HG03354 (cell line): Measurements from ENCODE around the gene PSD.

Experiments
- ATAC-seq: cut with Tn5 transposase; IDR thresholded peaks from one replicate; pipeline ENCODE4 v1.9.1; 2021; ENCODE audit warnings: mild to moderate bottlenecking; ENCODE audit not compliant: unreplicated experiment, poor library complexity, severe bottlenecking

PSD gene

GRCh38 chr10:102395400-102396316, 22.9 kb downstream of the PSD start, which contains the start of gene NFKB2:
TSS of gene NFKB2 (plus strand) at chr10:102395705. CDS start at chr10:102395960, 255 bp downstream.
- peak; percentile 37 for ATAC-seq

DNA sequence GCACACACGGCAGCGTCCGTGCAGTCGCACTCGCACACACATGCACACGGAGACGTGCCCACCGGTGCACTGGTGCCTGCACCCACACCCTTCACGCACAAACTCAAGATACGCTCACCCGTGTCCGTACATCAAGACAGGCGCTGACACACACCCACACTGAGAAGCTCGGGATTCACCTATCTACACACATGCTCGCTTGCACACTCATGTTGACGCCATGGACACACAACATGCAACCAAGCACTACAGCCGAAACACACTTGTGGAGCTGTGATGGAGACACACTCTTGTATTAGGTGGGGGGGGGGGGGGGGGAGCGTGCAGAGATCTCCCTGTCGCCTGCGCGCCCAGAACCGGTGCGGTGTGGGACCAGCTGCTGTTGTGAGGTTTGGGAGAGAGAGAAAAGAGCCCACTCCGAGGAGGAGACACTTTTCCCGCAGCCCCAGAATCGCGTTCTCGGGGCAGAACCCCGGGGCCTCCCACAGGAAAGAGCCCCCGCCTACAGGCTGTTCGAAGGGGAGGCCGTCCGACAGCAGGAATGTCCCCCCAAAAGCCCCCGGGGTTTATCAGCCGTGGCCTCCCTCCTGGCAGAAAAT, 23.7 kb downstream of the PSD start:
- ATAC-seq, result peak; percentile 3

DNA sequence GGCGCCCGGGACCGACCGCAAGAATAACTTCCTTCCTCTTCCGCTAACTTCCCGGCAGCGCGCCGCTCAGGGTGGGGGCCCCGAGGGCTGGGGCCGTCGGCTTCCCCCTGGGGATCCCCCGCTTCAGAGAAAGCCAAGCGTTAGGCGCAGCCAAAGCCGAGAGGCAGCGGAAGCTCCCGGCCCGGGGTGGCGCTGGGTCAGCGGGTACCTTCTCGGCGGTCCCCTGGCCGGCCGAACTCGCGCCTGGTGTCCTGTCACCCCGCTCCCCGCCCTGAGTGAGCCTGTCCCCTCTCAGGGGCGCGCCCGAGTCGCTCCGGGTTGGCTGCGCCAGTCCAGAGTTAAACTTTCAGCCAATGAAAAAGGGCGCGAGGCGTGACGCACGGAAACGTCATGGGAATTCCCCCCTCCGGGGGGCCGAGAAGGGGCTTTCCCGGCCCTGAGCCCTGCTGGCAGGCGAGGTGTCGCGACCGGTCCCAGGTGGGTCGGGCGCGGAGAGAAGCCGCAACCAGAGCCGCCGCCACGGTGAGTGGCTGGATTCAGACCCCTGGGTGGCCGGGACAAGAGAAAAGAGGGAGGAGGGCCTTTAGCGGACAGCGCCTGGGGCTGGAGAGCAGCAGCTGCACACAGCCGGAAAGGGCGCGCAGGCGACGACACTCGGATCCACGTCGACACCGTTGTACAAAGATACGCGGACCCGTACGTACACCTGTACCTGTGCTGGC, 24.3 kb downstream of the PSD start:
- ATAC-seq, result peak; percentile 83

DNA sequence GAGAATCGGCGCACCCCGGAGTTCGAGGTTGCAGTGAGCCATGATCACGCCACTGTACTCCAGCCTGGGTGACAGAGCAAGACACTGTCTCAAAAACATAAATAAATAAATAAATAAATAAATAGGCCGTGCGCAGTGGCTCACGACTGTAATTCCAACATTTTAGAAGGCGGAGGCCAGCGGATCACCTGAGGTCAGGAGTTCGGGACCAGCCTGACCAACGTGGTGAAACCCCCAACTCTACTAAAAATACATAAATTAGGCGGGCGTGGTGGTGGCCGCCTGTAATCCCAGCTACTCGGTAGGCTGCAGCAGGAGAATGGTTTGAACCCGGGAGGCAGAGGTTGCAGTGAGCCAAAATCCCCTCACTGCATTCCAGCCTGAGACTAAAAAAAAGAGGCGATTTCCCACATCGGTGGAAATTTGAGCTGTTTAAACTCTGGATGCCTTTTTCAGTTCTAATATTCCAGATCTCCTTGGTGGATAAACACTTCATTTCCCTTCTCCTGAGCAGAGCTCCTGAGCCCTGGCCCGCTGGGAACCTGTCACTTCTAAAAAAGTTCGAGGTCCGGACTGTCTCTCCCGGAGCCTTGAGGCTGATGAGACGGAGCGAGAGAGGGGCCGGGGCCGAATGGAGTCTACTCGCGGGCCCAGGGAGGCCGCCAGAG, 25.0 kb downstream of the PSD start:
- ATAC-seq, result no peak

- ATAC-seq, result no peak
These were observed 26.3 kb downstream of the PSD start for GRCh38 chr10:102392306-102392705.

DNA sequence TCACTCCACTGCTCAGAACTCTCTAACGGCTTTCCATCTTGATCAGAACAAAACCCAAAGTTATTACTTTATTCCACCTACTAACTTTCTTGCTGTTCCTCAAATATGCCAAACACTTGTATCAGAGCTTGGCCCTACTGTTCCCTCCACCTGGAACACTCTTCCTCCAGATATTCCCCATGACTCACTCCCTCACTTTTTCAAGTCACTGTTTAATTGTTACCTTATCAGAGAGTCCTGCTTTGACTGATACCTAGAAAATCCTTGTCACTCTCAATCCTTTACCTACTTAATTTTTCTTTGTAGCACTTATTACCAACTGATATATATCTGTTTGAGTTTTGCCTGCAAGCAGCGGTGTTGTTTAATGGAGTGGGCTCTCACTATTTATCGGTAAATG, 28.7 kb downstream of the PSD start:
- no peak for ATAC-seq

GRCh38 chr10:102384606-102385429, 33.8 kb downstream of the PSD start:
- ATAC-seq, result no peak

- ATAC-seq, result no peak
These were observed 34.5 kb downstream of the PSD start for GRCh38 chr10:102384053-102384452.

GRCh38 chr10:102382871-102383270, 35.7 kb downstream of the PSD start:
- ATAC-seq, result no peak

- ATAC-seq, result no peak
These were observed 36.6 kb downstream of the PSD start for GRCh38 chr10:102381983-102382382.

- ATAC-seq, result no peak
These were observed 39.2 kb downstream of the PSD start for GRCh38 chr10:102379383-102379782.

- ATAC-seq, result no peak
These were observed 41.7 kb downstream of the PSD start for GRCh38 chr10:102376901-102377300.

DNA sequence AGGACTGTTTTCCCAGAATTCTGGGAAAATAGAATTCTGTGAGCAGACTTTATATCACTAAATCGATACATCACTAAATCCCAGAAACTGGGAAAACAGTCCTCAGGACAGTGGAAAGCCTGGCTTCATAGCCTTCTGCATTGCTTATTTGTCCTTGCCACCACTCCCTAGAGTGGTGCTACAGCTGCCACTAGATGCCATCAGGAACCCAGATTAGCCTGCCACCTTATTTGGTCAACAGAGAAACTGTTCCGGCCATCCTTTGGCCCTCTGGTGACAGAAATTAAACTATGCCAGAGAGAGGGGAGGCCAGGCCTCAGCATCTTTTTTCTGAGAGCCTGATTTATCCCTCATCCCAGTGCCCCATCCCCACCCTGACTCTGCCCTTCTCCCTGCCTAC, 42.7 kb downstream of the PSD start:
- no peak for ATAC-seq

- no peak for ATAC-seq
These were observed 43.3 kb downstream of the PSD start for GRCh38 chr10:102375250-102375649.

DNA sequence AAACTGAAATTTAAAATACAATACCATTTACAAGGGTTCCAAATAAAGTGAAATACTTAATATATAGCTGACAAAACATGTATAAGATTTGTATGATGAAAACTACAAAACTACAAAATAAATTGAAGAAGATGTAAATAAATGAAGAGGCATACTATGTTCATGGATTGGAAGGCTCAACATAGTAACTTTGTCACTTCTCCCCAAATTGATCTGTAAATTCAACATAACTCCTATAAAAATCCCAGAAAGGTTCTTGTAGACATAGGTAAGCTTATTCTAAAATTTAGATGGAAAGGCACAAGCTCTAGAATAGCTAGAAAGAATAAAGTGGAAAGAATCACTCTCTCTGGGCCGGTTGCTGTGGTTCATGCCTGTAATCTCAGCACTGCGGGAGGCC, 47.3 kb downstream of the PSD start:
- no peak for ATAC-seq

DNA sequence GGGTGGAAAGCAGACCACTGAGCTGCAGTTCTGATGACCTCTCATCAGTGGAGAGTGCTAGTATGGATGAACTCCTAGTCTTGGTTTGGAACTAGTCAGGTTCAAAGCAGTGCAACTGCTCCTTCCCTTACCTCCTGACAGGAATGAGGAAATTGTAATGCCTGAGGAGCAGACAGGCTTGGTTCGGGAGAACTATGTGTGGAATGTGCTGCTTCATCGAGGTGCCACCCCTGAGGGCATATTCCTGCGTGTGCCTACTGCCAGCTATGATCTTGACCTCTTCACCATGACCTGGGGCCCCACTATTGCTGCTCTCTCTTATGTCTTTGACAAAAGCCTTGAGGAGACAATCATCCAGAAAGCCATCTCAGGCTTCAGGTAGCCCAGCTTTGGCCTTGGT, 50.5 kb downstream of the PSD start:
- ATAC-seq, result no peak

DNA sequence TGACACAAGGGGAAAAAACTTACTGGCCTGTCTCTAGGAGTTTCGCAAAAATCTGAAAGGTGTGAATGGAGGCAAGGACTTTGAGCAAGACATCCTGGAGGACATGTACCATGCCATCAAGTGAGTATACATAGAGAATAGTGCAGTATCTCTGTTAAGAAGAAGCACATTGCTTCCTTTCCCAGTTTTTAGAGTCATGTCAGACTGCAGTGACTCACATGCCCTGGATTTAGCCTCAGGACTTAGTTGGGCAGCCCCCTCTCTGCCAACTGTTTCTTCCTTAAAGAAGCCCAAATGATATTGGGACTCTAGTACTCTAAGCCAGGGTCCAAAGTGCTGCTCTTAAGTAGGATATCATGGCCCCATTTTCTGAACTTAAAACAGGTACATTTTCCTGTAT, 51.1 kb downstream of the PSD start:
- no peak for ATAC-seq

DNA sequence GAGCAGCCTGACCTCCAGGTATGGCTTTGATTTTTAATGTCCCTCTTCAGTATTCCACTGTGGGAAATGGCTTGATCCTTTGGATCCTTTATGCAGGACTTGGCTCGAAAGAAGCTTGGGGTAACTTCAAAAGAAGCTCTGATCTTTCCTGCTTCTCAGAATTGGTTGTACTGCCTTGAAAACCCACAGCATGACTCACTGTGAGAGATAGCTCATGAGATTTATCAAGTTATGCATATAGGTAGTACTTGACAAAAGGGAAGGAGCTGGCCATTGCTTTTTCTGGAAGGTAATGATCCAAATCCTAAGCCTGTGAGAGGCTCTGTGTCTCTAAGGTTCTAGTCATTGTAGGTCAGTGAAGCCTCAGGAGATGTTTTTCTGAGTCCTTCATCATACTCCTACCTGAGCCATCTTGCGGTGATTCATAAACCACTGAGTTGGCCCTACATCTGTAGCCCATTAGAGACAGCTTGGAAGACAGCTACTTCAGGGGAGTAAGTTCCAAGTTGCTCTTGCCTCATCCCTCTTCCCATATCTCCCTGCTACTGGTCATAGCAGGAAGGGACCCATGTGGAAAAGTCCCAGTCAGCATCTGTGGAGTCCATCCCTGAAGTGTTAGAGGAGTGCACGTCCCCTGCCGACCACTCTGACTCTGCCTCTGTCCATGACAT, 59.7 kb downstream of the PSD start:
- no peak for ATAC-seq

- no peak for ATAC-seq
These were observed 64.1 kb downstream of the PSD start for GRCh38 chr10:102354451-102354850.
